ENCODE measurements around the gene LRRC4C. TPM values are rescaled to one million over a fixed set of nuclear protein-coding genes. Genes with fewer than 3 reads are reported as not detected.

LRRC4C gene
- total and polyA plus RNA-seq, 2 experiments from 2014 or later, result not detected

DNA sequence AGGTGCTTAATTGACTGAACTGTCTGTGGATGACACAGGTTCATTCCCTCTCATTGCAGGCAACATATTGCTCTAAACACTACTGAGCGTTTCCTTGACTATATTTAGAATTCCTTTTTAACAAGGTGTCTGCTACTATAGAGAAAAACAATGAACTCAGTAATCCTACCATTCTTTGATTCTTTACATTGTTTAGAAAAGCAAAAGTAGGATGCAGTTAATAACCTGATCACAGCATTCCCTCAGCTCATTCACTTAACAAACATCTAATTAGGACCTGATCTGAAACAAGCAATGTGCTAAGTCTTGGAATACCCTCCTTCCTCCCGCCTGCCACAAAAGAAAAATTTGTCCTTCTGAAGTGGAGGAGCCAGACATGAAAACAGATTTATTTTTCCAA lies 313.1 kb downstream of the LRRC4C start:
- 0 to 1% methylated on average over 2 of the region's 2 CpGs for WGBS, 2 experiments (ENCODE audit: low coverage in 1 of 2, low lambda C conversion rate in 2 of 2, missing lambda C conversion rate in 2 of 2)
- in situ Hi-C loops (cut with MboI), result no loop called here
- no peaks in the 10 kb centered on the region for H3K4me1 ChIP-seq (ENCODE audit: insufficient read depth)

DNA sequence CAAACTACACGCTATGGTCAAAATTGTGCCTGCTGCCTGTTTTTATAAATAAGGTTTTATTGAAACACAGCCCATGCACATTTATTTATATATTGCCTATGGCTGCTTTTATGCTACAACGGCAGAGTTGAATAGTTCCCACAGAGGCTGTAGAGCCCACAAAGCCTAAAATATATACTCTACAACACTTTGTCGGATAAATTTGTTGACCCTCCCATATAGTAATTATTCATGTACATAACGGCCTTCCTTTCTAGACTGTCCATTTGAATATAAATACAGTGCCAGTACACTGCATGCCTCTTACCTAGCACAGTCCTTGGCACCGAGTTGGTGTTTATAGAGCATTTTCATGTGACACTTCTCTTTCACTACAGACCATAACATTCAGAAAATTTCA lies 314.0 kb downstream of the LRRC4C start:
- 32 to 36% methylated on average over 5 of the region's 5 CpGs for WGBS, 2 experiments (ENCODE audit: low coverage in 1 of 2, low lambda C conversion rate in 2 of 2, missing lambda C conversion rate in 2 of 2)
- no peaks in the 10 kb centered on the region for H3K4me1 ChIP-seq (ENCODE audit: insufficient read depth)
- H3K4me2 ChIP-seq (ENCODE audit: unreplicated experiment), result no peak overlapping the region
- H3K9me2 ChIP-seq (ENCODE audit: insufficient read depth), result no peaks in the 10 kb centered on the region
- H3K9ac ChIP-seq, result no peak overlapping the region
- TF ChIP-seq EZH2 (IDR thresholded peaks at IDR 0.05; ENCODE audit: insufficient read depth, poor library complexity, severe bottlenecking), result no peak
- no peak for TF ChIP-seq EZH2phosphoT487 (IDR thresholded peaks at IDR 0.05; ENCODE audit: insufficient read depth, low read depth)
- H3K9me3 ChIP-seq (ENCODE audit: low read depth), result no peaks in the 10 kb centered on the region
- no peak for DNase-seq
- no peak overlapping the region for H3K27ac ChIP-seq
- in situ Hi-C loops (cut with MboI), result no loop called here
- no peaks in the 10 kb centered on the region for H4K20me1 ChIP-seq (ENCODE audit: insufficient read depth)
- no peak overlapping the region for H3K4me3 ChIP-seq
- no peaks in the 10 kb centered on the region for H3K36me3 ChIP-seq (ENCODE audit: low read depth)
- no peak overlapping the region for H2AFZ ChIP-seq
- no peaks in the 10 kb centered on the region for H3K79me2 ChIP-seq (ENCODE audit: insufficient read depth)
- H3F3A ChIP-seq (ENCODE audit: insufficient read depth), result no peaks in the 10 kb centered on the region
- H3K27me3 ChIP-seq (replicated peaks; ENCODE audit: insufficient read depth), result no peaks in the 10 kb centered on the region

More for the DNA sequence above, 313.1 kb downstream of the LRRC4C start:
- TF ChIP-seq EZH2phosphoT487 (IDR thresholded peaks at IDR 0.05; ENCODE audit: insufficient read depth, low read depth) (no peak), EZH2 (IDR thresholded peaks at IDR 0.05; ENCODE audit: insufficient read depth, poor library complexity, severe bottlenecking) (no peak)
- H2AFZ ChIP-seq, result no peak overlapping the region
- no peaks in the 10 kb centered on the region for H4K20me1 ChIP-seq (ENCODE audit: insufficient read depth)
- no peak overlapping the region for H3K4me3 ChIP-seq
- no peaks in the 10 kb centered on the region for H3K27me3 ChIP-seq (replicated peaks; ENCODE audit: insufficient read depth)
- no peak overlapping the region for H3K4me2 ChIP-seq (ENCODE audit: unreplicated experiment)
- H3F3A ChIP-seq (ENCODE audit: insufficient read depth), result no peaks in the 10 kb centered on the region
- H3K79me2 ChIP-seq (ENCODE audit: insufficient read depth), result no peaks in the 10 kb centered on the region
- DNase-seq, result no peak
- no peaks in the 10 kb centered on the region for H3K9me2 ChIP-seq (ENCODE audit: insufficient read depth)
- H3K27ac ChIP-seq, result no peak overlapping the region
- H3K9me3 ChIP-seq (ENCODE audit: low read depth), result no peaks in the 10 kb centered on the region
- no peak overlapping the region for H3K9ac ChIP-seq
- H3K36me3 ChIP-seq (ENCODE audit: low read depth), result no peaks in the 10 kb centered on the region

- H3K4me2 ChIP-seq (ENCODE audit: unreplicated experiment), result no peak overlapping the region
- in situ Hi-C loops (cut with MboI), result no loop called here
- WGBS, 2 experiments (ENCODE audit: low coverage in 1 of 2, low lambda C conversion rate in 2 of 2, missing lambda C conversion rate in 2 of 2), result 0% methylated on average over 1 of the region's 1 CpG
These were observed 324.5 kb downstream of the LRRC4C start for GRCh38 chr11:41134971-41135370.

DNA sequence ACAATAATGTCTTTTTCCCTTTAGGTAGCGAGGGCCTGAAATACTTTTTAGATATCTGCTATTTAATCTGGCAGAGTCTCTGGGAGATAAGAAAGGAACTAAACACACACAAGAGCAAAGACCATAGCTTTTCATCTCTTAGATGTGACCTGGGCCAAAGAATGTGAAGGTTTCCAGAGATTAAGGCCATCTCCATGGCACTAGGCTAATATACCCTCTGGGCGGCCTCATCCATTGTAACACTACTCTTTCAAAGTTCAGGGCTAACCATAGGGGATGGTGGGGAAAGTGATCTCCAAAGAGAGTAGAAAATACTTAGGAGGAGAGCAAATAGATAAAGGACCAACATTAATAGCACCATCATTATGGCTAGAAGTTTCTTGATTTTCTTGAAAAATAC lies 326.4 kb downstream of the LRRC4C start:
- in situ Hi-C loops (cut with MboI), result no loop called here
- Histone ChIP-seq H3K79me2 (ENCODE audit: insufficient read depth) (no peaks in the 10 kb centered on the region), H3K9me3 (ENCODE audit: low read depth) (no peaks in the 10 kb centered on the region), H3K27ac (no peak overlapping the region), H3K4me1 (ENCODE audit: insufficient read depth) (no peaks in the 10 kb centered on the region), H2AFZ (no peak overlapping the region), H3F3A (ENCODE audit: insufficient read depth) (no peaks in the 10 kb centered on the region), H3K9ac (no peak overlapping the region), H3K4me2 (ENCODE audit: unreplicated experiment) (no peak overlapping the region), H4K20me1 (ENCODE audit: insufficient read depth) (no peaks in the 10 kb centered on the region), H3K36me3 (ENCODE audit: low read depth) (no peaks in the 10 kb centered on the region), H3K27me3 (replicated peaks; ENCODE audit: insufficient read depth) (no peaks in the 10 kb centered on the region), H3K4me3 (no peak overlapping the region), H3K9me2 (ENCODE audit: insufficient read depth) (no peaks in the 10 kb centered on the region)
- no peak for TF ChIP-seq EZH2 (IDR thresholded peaks at IDR 0.05; ENCODE audit: insufficient read depth, poor library complexity, severe bottlenecking)
- no peak for TF ChIP-seq EZH2phosphoT487 (IDR thresholded peaks at IDR 0.05; ENCODE audit: insufficient read depth, low read depth)
- 6 to 19% methylated on average over 2 of the region's 2 CpGs for WGBS, 2 experiments (ENCODE audit: low coverage in 1 of 2, low lambda C conversion rate in 2 of 2, missing lambda C conversion rate in 2 of 2)
- no peak for DNase-seq

More at GRCh38 chr11:41134971-41135370, 324.5 kb downstream of the LRRC4C start:
- no peak overlapping the region for H3K4me3 ChIP-seq
- no peak overlapping the region for H3K27ac ChIP-seq
- H3K36me3 ChIP-seq (ENCODE audit: low read depth), result no peaks in the 10 kb centered on the region
- no peaks in the 10 kb centered on the region for H3K9me2 ChIP-seq (ENCODE audit: insufficient read depth)
- H3K27me3 ChIP-seq (replicated peaks; ENCODE audit: insufficient read depth), result no peaks in the 10 kb centered on the region
- no peak for TF ChIP-seq EZH2 (IDR thresholded peaks at IDR 0.05; ENCODE audit: insufficient read depth, poor library complexity, severe bottlenecking)
- no peak overlapping the region for H2AFZ ChIP-seq
- no peaks in the 10 kb centered on the region for H3K79me2 ChIP-seq (ENCODE audit: insufficient read depth)
- H3F3A ChIP-seq (ENCODE audit: insufficient read depth), result no peaks in the 10 kb centered on the region
- no peak for DNase-seq
- H4K20me1 ChIP-seq (ENCODE audit: insufficient read depth), result no peaks in the 10 kb centered on the region
- no peaks in the 10 kb centered on the region for H3K4me1 ChIP-seq (ENCODE audit: insufficient read depth)
- H3K9ac ChIP-seq, result no peak overlapping the region
- H3K9me3 ChIP-seq (ENCODE audit: low read depth), result no peaks in the 10 kb centered on the region

DNA sequence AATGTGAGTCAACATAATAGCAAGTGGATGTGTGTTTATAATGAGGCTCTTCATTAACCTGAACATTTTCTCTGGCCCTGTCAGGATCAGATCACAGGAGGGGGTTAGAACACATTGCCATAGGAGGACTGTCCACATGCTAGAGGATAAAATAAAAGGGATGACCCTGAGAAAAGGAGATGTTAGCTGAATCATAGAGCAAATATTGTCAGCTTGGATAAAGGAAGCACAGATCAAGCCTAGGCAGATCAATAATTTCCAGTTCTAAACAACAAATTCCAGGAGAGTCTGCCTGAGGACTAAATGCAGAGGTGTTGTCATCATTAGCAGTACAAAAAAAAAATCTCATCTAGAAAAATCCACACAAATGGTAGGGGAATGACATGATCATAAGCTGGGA lies 337.9 kb downstream of the LRRC4C start:
- in situ Hi-C loops (cut with MboI), result no loop called here
- H3K27ac ChIP-seq, result no peak overlapping the region
- no peaks in the 10 kb centered on the region for H3K36me3 ChIP-seq (ENCODE audit: low read depth)
- H3K9me3 ChIP-seq (ENCODE audit: low read depth), result peaks cover 4% of the 10 kb centered on the region
- no peaks in the 10 kb centered on the region for H3K4me1 ChIP-seq (ENCODE audit: insufficient read depth)
- H3K79me2 ChIP-seq (ENCODE audit: insufficient read depth), result no peaks in the 10 kb centered on the region
- no peaks in the 10 kb centered on the region for H4K20me1 ChIP-seq (ENCODE audit: insufficient read depth)
- H3F3A ChIP-seq (ENCODE audit: insufficient read depth), result no peaks in the 10 kb centered on the region
- H3K4me3 ChIP-seq, result no peak overlapping the region
- H2AFZ ChIP-seq, result no peak overlapping the region
- DNase-seq, result no peak
- no peak overlapping the region for H3K4me2 ChIP-seq (ENCODE audit: unreplicated experiment)
- TF ChIP-seq EZH2 (IDR thresholded peaks at IDR 0.05; ENCODE audit: insufficient read depth, poor library complexity, severe bottlenecking) (no peak), EZH2phosphoT487 (IDR thresholded peaks at IDR 0.05; ENCODE audit: insufficient read depth, low read depth) (no peak)
- no peak overlapping the region for H3K9ac ChIP-seq
- H3K9me2 ChIP-seq (ENCODE audit: insufficient read depth), result no peaks in the 10 kb centered on the region
- H3K27me3 ChIP-seq (replicated peaks; ENCODE audit: insufficient read depth), result no peaks in the 10 kb centered on the region
